ENCODE measurements around the gene BRWD1. TPM values are rescaled to one million over a fixed set of nuclear protein-coding genes. Genes with fewer than 3 reads are reported as not detected.
"Not testable (repeated sequence)": the region's sequence is repeated elsewhere in the genome, so short reads cannot be mapped to it uniquely, and the experiment has no call there.

BRWD1 gene
- total RNA-seq, 1 experiment from 2014 or later = 36.0 TPM

- CTCF ChIA-PET = no interaction called here
- peaks cover 90% of the 10 kb centered on the region for H3K36me3 Mint-ChIP-seq (ENCODE audit: insufficient read depth, unreplicated experiment)
- H3K4me3 Mint-ChIP-seq (ENCODE audit: unreplicated experiment) = no peak overlapping the region
- H3K27ac Mint-ChIP-seq (ENCODE audit: low read depth, unreplicated experiment) = peak overlapping the region; percentile 57
- intact Hi-C loops (cut with micrococcal nuclease) = no loop called here
- DNase-seq (ENCODE audit: unreplicated experiment) = peak; percentile 1
- POLR2A ChIA-PET = interaction anchor here (0.5 kb wide), 1 partner anchor 35 kb away, joined by 4 read pairs; no protein-coding TSS in a partner anchor
- peaks cover 7% of the 10 kb centered on the region for H3K4me1 Mint-ChIP-seq (ENCODE audit: insufficient read depth, unreplicated experiment)
- BruUV-seq (replicated peaks) = no TSS peak
- no peaks in the 10 kb centered on the region for H3K9me3 Mint-ChIP-seq (ENCODE audit: unreplicated experiment)
- no peak for TF ChIP-seq CTCF (IDR thresholded peaks at IDR 0.05; ENCODE audit: unreplicated experiment)
- no peaks in the 10 kb centered on the region for H3K27me3 Mint-ChIP-seq (ENCODE audit: insufficient read depth, unreplicated experiment)
Observed at GRCh38 chr21:39221997-39222486, 91.4 kb downstream of the BRWD1 start.

GRCh38 chr21:39221282-39221996 lies 92.0 kb downstream of the BRWD1 start:
- peak; percentile 46 for DNase-seq (ENCODE audit: unreplicated experiment)
- intact Hi-C loops (cut with micrococcal nuclease) = no loop called here
- H3K27me3 Mint-ChIP-seq (ENCODE audit: insufficient read depth, unreplicated experiment) = no peaks in the 10 kb centered on the region
- H3K4me1 Mint-ChIP-seq (ENCODE audit: insufficient read depth, unreplicated experiment) = peaks cover 7% of the 10 kb centered on the region
- no TSS peak for BruUV-seq (replicated peaks)
- ChIA-PET CTCF (interaction anchor here (1.0 kb wide), 1 partner anchor 166 kb away, joined by 5 read pairs; no protein-coding TSS in a partner anchor), POLR2A (interaction anchor here (0.6 to 1.2 kb wide), 2 partner anchors 11 to 166 kb away, joined by 3 read pairs; no protein-coding TSS in a partner anchor)
- no peaks in the 10 kb centered on the region for H3K9me3 Mint-ChIP-seq (ENCODE audit: unreplicated experiment)
- no peak for TF ChIP-seq CTCF (IDR thresholded peaks at IDR 0.05; ENCODE audit: unreplicated experiment)
- no peak overlapping the region for H3K4me3 Mint-ChIP-seq (ENCODE audit: unreplicated experiment)
- peak overlapping the region; percentile 57 for H3K27ac Mint-ChIP-seq (ENCODE audit: low read depth, unreplicated experiment)
- H3K36me3 Mint-ChIP-seq (ENCODE audit: insufficient read depth, unreplicated experiment) = peaks cover 88% of the 10 kb centered on the region

GRCh38 chr21:39220875-39221274 lies 92.6 kb downstream of the BRWD1 start:
- H3K4me3 Mint-ChIP-seq (ENCODE audit: unreplicated experiment); BruUV-seq (replicated peaks); H3K4me1 Mint-ChIP-seq (ENCODE audit: insufficient read depth, unreplicated experiment); DNase-seq (ENCODE audit: unreplicated experiment); H3K27me3 Mint-ChIP-seq (ENCODE audit: insufficient read depth, unreplicated experiment); intact Hi-C loops (cut with micrococcal nuclease); H3K9me3 Mint-ChIP-seq (ENCODE audit: unreplicated experiment): not testable (repeated sequence)
- Mint-ChIP-seq H3K27ac (ENCODE audit: low read depth, unreplicated experiment) (peak overlapping the region; percentile 57), H3K36me3 (ENCODE audit: insufficient read depth, unreplicated experiment) (peaks cover 84% of the 10 kb centered on the region)
- ChIA-PET POLR2A (interaction anchor here (1.2 kb wide), 1 partner anchor 10 kb away, joined by 3 read pairs; no protein-coding TSS in a partner anchor), CTCF (interaction anchor here (1.0 kb wide), 1 partner anchor 167 kb away, joined by 5 read pairs; no protein-coding TSS in a partner anchor)

GRCh38 chr21:39220150-39220549 lies 93.3 kb downstream of the BRWD1 start:
- no peak for DNase-seq (ENCODE audit: unreplicated experiment)
- H3K4me1 Mint-ChIP-seq (ENCODE audit: insufficient read depth, unreplicated experiment) = peaks cover 7% of the 10 kb centered on the region
- ChIA-PET POLR2A (interaction anchor here (1.2 kb wide), 1 partner anchor 10 kb away, joined by 3 read pairs; no protein-coding TSS in a partner anchor), CTCF (no interaction called here)
- H3K27ac Mint-ChIP-seq (ENCODE audit: low read depth, unreplicated experiment) = peak overlapping the region; percentile 57
- BruUV-seq (replicated peaks) = no TSS peak
- peaks cover 85% of the 10 kb centered on the region for H3K36me3 Mint-ChIP-seq (ENCODE audit: insufficient read depth, unreplicated experiment)
- H3K4me3 Mint-ChIP-seq (ENCODE audit: unreplicated experiment) = no peak overlapping the region
- H3K27me3 Mint-ChIP-seq (ENCODE audit: insufficient read depth, unreplicated experiment) = no peaks in the 10 kb centered on the region
- intact Hi-C loops (cut with micrococcal nuclease) = no loop called here
- no peak for TF ChIP-seq CTCF (IDR thresholded peaks at IDR 0.05; ENCODE audit: unreplicated experiment)
- no peaks in the 10 kb centered on the region for H3K9me3 Mint-ChIP-seq (ENCODE audit: unreplicated experiment)

Measured in MCF 10A (cell line).